HG03108 (cell line): Measurements from ENCODE around the gene FUT7.

ENCODE experiments used
- ATAC-seq: cut with Tn5 transposase; IDR thresholded peaks from one replicate; pipeline ENCODE4 v1.9.1; 2021; ENCODE audit warnings: moderate library complexity; ENCODE audit not compliant: unreplicated experiment

Gene FUT7

GRCh38 chr9:136985027-136985602, 46.8 kb downstream of the FUT7 start:
- no peak for ATAC-seq

GRCh38 chr9:136984464-136985026, 47.3 kb downstream of the FUT7 start:
- no peak for ATAC-seq

DNA sequence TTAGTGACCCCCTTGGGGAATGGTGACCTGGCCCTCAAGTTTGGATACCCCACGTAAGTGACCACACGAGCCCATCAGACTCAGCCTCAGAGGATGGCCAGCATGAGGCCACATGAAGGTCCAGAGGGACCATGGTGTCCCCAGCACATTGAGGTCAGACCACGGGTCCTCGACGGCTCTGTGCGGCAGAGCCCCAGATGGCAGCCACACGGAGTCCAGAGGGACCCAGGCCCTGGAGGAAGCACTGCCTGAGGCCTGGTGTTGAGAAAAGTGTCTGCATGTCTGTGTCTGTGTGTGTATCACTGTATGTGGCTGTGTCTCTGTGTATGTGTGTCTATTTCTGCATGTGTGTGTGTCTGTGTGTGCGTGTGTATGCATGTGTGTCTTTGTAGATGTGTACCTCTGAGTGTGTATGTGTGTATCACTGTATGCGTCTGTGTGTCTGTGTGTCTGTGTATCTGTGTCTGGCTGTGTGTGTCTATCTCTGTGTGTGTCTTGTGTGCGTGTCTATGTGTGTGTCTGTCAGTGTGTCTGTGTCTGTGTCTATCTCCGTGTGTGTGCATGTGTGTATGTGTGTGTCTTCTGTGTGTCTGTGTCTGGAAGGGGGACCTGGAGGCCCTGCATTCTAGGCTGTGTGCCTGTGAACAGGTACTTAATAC, 48.1 kb downstream of the FUT7 start:
- no peak for ATAC-seq

- ATAC-seq: no peak
These were observed 48.7 kb downstream of the FUT7 start for GRCh38 chr9:136983167-136983566.

DNA sequence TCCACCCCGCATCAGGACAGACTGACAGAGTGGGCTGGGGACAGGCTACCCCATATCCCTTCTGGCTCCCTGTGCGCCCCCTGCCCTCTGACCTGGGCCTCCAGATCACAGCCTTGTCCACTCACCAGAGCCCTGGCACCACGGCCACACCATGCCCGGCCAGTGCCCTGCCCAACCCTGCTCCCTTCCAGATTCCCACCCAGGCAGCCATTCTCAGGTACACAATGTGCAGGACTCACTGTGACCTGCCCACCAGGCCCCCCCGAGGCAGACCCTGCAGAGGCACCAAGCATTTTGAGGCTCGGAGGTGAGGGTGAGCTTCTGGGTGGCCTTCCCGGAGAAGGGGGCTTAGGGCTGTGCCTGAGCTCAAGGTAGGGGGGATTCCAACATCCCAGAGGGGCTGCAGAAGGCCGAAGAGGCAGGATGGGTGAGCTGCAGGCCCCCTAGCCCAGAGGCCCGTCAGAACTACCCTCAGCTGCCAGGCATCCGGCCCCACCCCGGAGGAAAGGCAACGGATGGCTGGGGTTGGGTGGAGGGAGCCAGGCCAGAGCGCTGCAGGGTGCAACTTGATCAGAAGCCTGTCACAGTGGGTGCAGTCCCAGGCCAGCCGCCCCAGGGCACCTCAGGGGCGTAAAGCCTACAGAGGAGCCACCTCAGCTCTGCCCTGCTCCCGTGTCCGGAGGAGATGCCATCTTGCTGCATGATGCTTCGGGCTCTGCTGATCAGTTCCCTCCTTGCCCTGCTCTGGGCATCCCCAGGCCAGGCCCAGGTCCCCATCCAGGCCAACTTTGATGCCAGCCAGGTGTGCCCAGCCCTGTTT, 49.4 kb downstream of the FUT7 start, which contains the start of gene LCNL1:
Gene LCNL1, plus strand, starts transcription at position 762 of the 820 bp plus-strand sequence. CDS start 594 bp downstream, outside the sequence.
- no peak for ATAC-seq

GRCh38 chr9:136981588-136982231, 50.2 kb downstream of the FUT7 start:
- no peak for ATAC-seq

- no peak for ATAC-seq
These were observed 51.0 kb downstream of the FUT7 start for GRCh38 chr9:136980669-136981478.
